GM12872 (cell line): ENCODE measurements around the gene LAMA3.

Experiments
- TF ChIP-seq, protein P1 (sequence below): IDR thresholded peaks from 3 replicates; pipeline ENCODE4 v1.5.1; 2011; ENCODE audit warnings: low read depth, mild to moderate bottlenecking, low read length, moderate library complexity; ENCODE audit not compliant: insufficient read depth

Gene LAMA3

DNA sequence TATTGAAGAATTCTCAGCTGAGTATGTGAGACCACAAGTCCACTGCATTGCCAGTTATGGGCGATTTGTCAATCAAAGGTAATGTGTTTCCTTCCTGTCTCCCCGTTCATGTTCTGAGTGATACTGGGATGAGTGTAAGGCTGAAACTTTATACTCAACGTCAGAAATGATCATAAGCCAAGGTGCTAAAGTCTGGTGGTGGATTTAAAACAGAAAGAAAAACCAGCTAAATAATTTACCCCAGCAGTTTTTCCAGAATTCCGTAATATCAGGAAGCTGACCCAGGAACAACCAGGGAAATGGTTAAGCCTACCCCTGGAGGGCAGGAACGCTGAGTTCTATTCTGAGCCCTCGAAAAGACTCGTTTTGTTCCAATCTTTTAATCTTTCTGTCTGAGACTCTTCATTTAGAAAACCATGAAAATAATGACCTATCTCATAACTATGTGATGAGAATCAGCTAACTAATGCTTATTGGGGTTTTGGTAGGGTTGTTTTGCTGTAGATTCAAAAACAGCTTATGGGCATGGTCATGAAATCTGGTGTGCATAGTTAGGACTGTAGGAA, 149.6 kb downstream of the LAMA3 start:
- TF ChIP-seq, protein P1, sequence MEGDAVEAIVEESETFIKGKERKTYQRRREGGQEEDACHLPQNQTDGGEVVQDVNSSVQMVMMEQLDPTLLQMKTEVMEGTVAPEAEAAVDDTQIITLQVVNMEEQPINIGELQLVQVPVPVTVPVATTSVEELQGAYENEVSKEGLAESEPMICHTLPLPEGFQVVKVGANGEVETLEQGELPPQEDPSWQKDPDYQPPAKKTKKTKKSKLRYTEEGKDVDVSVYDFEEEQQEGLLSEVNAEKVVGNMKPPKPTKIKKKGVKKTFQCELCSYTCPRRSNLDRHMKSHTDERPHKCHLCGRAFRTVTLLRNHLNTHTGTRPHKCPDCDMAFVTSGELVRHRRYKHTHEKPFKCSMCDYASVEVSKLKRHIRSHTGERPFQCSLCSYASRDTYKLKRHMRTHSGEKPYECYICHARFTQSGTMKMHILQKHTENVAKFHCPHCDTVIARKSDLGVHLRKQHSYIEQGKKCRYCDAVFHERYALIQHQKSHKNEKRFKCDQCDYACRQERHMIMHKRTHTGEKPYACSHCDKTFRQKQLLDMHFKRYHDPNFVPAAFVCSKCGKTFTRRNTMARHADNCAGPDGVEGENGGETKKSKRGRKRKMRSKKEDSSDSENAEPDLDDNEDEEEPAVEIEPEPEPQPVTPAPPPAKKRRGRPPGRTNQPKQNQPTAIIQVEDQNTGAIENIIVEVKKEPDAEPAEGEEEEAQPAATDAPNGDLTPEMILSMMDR, result no peak

DNA sequence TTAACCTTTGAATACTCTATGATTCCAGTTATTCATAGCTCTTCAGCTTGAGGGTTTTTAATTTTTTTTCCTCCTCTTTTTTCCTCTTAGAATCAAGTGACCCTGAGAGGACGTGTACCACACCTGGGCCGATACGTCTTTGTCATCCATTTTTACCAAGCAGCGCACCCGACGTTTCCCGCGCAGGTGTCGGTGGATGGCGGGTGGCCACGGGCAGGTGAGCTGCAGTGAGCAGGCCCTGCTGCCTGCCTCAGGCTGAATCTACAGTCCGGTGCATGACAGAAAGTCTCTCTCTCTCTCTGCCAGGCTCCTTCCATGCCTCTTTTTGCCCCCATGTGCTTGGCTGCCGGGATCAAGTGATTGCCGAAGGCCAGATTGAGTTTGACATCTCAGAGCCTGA, 153.1 kb downstream of the LAMA3 start:
- TF ChIP-seq, protein P1, result no peak

DNA sequence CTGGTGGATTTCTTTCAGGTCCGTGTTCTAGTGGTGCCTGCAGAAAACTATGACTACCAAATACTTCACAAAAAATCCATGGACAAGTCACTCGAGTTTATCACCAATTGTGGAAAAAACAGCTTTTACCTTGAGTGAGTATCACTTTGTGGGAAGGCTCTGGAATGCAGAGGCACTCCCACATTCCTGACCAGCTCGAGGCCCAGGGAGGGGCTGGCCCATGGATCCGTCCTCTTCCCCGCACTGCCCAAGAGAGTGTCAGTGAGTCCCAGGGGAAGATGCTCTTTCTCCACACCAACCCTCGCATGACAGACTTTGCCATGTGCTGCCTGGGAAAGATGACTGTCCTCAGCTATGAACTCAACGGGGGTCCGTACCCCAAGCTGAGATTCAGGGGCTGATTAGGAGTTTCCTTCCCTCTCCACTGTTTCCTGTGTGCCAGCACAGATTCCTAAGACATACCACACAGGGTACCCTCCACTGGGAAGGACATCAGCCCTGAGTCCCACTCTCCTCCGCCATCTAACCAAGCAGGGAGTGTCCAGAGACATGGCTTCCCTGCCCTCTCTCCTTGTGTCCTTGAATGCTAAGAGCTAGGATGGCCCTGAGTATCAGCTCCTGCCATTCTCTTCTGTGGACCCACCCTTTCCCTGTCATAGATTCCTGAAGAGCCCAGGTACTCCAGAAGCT, 155.9 kb downstream of the LAMA3 start:
- TF ChIP-seq, protein P1, result no peak

DNA sequence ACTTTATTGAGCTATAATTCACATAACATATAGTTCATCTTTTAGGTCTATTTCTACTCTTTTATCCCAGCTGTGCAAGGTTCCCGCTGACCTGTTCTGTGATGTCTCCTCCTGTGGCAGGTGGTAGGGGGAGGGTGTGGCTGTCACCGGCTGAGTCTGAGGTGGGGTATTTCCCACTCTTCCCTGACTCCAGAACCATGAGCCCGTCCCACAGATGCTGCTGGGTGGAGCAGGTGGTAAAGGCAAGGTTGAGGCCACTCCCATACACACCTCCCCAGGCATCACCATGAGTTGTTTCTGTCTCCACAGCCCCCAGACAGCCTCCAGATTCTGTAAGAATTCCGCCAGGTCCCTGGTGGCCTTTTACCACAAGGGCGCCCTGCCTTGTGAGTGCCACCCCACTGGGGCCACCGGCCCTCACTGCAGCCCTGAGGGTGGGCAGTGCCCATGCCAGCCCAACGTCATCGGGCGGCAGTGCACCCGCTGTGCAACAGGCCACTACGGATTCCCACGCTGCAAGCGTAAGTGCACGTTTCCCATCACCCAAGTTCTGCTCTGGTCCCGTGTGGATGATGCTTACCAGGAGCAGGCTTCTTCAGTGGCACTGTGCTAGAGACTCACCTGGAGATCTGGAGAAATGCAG, 156.9 kb downstream of the LAMA3 start:
- TF ChIP-seq, protein P1, result no peak

DNA sequence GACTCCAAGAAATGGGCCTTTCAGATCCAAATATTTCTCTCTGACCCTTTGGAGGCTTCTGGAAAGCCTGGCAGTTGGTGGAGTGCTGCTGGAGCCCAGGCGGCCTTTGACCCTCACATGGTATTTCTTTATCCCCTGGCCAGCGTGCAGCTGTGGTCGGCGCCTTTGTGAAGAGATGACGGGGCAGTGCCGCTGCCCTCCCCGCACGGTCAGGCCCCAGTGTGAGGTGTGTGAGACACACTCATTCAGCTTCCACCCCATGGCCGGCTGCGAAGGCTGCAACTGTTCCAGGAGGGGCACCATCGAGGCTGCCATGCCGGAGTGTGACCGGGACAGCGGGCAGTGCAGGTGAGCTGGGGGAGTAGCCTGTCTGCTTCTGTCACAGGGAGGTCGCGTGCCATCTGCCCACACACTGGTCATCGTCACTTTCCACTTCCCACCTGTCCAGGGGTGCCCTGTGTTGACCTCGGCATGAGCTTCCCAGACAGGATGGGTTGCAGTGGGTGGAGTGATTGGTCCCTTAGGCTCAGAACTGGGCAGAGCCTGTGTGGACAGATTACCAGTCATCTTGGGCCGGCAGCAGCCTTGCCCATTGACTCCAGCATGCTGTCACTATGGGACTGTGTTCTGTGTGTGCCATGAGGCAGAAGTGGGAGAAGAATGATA, 158.2 kb downstream of the LAMA3 start:
- TF ChIP-seq, protein P1, result no peak

DNA sequence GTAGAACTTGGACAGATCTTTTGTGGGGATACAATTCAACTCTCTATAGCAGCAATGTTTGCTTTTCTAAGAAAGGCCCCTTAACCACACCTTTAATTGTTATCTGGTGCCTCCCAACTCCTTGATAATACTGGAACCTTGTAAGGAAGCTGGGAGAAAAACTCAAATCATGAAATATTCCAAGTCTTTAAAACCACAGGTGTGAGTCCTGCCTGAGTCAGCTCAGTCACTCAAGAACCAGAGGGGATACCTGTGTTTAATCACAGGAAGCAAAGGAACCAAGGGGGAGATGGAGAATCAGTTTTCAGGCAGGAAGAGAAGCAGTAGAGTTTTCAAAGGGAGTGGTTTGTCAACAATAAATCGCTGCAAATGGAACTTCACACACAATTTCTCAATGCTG, 159.9 kb downstream of the LAMA3 start:
- TF ChIP-seq, protein P1, result no peak

DNA sequence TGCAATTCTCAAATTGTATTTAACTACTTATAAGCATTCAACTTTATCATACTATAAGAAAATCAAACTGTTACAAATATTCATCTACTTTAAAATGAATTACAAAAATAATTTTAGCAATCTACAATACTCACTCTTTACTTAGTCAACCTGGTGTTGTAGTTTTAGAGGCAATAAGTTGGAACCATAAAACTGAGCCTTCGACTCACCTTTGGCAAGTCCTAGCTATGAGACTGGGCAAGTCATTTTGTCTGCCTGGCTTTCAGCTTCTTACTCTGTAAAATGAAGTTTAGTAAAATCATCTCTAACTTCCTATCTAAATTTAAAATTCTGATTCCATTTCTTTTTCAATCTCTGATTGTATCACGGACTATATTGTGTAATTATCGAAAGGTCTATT, 161.0 kb downstream of the LAMA3 start:
- TF ChIP-seq, protein P1, result no peak
